ENCODE results near the gene ATP2B2.

DNA sequence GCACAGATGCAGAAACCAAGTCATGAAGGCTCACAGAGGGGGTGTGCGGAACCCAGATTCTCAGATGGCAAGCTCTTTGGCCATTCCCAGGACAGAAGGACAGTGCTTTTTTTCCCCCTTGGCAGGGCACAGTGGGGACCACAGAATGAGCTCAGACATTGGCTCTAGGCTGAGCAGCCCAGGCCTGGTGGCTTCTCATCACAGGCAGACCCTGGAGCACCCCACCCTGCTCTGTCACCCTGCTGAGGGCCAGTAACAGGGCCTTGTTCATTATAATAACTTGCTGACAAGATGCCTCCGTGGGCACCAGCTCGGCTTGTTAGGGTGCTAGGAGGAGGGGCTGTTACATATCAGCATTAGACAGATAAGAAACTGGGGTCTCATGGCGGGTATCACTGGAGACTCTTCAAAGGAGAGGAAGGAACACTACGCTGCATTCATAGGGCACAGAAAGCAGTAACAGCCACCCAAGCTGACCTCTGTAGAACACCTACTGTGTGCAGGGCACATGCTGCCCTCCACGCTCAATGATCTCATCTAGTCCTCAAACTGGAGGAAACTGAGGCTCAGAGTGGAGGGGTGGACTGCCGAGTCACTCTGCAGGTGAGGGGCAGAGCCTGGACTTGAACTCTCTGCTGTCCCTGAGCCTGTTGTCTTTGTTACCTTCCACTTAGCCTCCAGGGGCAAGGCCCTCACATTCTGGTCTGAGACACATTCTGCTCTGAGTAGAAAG, 114.6 kb downstream of the ATP2B2 start:
- TF ChIP-seq, protein P1, sequence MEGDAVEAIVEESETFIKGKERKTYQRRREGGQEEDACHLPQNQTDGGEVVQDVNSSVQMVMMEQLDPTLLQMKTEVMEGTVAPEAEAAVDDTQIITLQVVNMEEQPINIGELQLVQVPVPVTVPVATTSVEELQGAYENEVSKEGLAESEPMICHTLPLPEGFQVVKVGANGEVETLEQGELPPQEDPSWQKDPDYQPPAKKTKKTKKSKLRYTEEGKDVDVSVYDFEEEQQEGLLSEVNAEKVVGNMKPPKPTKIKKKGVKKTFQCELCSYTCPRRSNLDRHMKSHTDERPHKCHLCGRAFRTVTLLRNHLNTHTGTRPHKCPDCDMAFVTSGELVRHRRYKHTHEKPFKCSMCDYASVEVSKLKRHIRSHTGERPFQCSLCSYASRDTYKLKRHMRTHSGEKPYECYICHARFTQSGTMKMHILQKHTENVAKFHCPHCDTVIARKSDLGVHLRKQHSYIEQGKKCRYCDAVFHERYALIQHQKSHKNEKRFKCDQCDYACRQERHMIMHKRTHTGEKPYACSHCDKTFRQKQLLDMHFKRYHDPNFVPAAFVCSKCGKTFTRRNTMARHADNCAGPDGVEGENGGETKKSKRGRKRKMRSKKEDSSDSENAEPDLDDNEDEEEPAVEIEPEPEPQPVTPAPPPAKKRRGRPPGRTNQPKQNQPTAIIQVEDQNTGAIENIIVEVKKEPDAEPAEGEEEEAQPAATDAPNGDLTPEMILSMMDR (IDR thresholded peaks at IDR 0.05) = no peak
- TF ChIP-seq EP300 (IDR thresholded peaks at IDR 0.05) = no peak
- no peak for TF ChIP-seq POLR2AphosphoS5 (IDR thresholded peaks at IDR 0.05)
- TF ChIP-seq POLR2A (IDR thresholded peaks at IDR 0.05) = no peak
